ENCODE data around the gene TTC28. TPM values are rescaled to one million over a fixed set of nuclear protein-coding genes. Genes with fewer than 3 reads are reported as not detected.

Gene TTC28
- total RNA-seq, 5 donors from 2014 or later (not counting 1 experiment from before 2014, with no cell fraction given): 2.3 to 7.8 (median 3.0) TPM

GRCh38 chr22:28426346-28427132 is 253.1 kb downstream of the TTC28 start:
- ATAC-seq (replicated peaks in 1 of 4): no peak
- H3K9me3 ChIP-seq: no peaks in the 10 kb centered on the region
- no peaks in the 10 kb centered on the region for H3K36me3 ChIP-seq (ENCODE audit: control insufficient read depth in 2 of 2, extremely low read depth in 1 of 2, insufficient read depth in 1 of 2, low read length in 1 of 2)
- no peak overlapping the region for H3K4me3 Mint-ChIP-seq
- no peak overlapping the region for H3K4me3 ChIP-seq (ENCODE audit: control insufficient read depth in 1 of 2, extremely low read depth in 1 of 2, low read length in 1 of 2)
- no peak overlapping the region for H3K27ac ChIP-seq (ENCODE audit: low read length)
- no peaks in the 10 kb centered on the region for H3K4me1 Mint-ChIP-seq
- H3K27me3 ChIP-seq (replicated peaks in 1 of 2; ENCODE audit: control insufficient read depth in 2 of 2, extremely low read depth in 1 of 2, insufficient read depth in 2 of 2, low read length in 1 of 2): peaks cover 0 to 3% of the 10 kb centered on the region in 2 experiments
- no peaks in the 10 kb centered on the region for H3K9me3 Mint-ChIP-seq
- no peaks in the 10 kb centered on the region for H3K36me3 Mint-ChIP-seq
- CTCF ChIA-PET: interaction anchor here in 1 of 2 donors (0.7 kb wide), 1 partner anchor 10 kb away, joined by 5 read pairs; no protein-coding TSS in a partner anchor
- no peaks in the 10 kb centered on the region for H3K4me1 ChIP-seq (ENCODE audit: control insufficient read depth in 1 of 2, extremely low read depth in 1 of 2, insufficient read depth in 2 of 2, low read length in 2 of 2)
- POLR2A ChIA-PET: no interaction called here
- H3K27ac Mint-ChIP-seq: no peak overlapping the region
- DNase-seq: no peak
- peaks cover 0 to 10% of the 10 kb centered on the region in 2 donors for H3K27me3 Mint-ChIP-seq
- 78% methylated on average over 1 of the region's 3 CpGs for WGBS (ENCODE audit: insufficient coverage)

GRCh38 chr22:28425211-28425610 is 254.4 kb downstream of the TTC28 start:
- no peak overlapping the region for H3K4me3 Mint-ChIP-seq
- Histone ChIP-seq H3K4me3 (ENCODE audit: control insufficient read depth in 1 of 2, extremely low read depth in 1 of 2, low read length in 1 of 2) (no peak overlapping the region), H3K4me1 (ENCODE audit: control insufficient read depth in 1 of 2, extremely low read depth in 1 of 2, insufficient read depth in 2 of 2, low read length in 2 of 2) (no peaks in the 10 kb centered on the region), H3K27ac (ENCODE audit: low read length) (no peak overlapping the region), H3K36me3 (ENCODE audit: control insufficient read depth in 2 of 2, extremely low read depth in 1 of 2, insufficient read depth in 1 of 2, low read length in 1 of 2) (no peaks in the 10 kb centered on the region), H3K27me3 (replicated peaks in 1 of 2; ENCODE audit: control insufficient read depth in 2 of 2, extremely low read depth in 1 of 2, insufficient read depth in 2 of 2, low read length in 1 of 2) (peaks cover 0 to 3% of the 10 kb centered on the region in 2 experiments), H3K9me3 (no peaks in the 10 kb centered on the region)
- WGBS (ENCODE audit: insufficient coverage): no CpG with 5 or more reads among the region's 2 CpGs
- ChIA-PET POLR2A (no interaction called here), CTCF (no interaction called here)
- H3K27me3 Mint-ChIP-seq: peaks cover 0 to 10% of the 10 kb centered on the region in 2 donors
- no peaks in the 10 kb centered on the region for H3K4me1 Mint-ChIP-seq
- no peaks in the 10 kb centered on the region for H3K9me3 Mint-ChIP-seq
- DNase-seq: no peak
- no peak overlapping the region for H3K27ac Mint-ChIP-seq
- no peak for ATAC-seq (replicated peaks in 1 of 4)
- no peaks in the 10 kb centered on the region for H3K36me3 Mint-ChIP-seq

GRCh38 chr22:28424427-28425080 is 255.1 kb downstream of the TTC28 start:
- H3K4me1 Mint-ChIP-seq: no peaks in the 10 kb centered on the region
- H3K9me3 Mint-ChIP-seq: no peaks in the 10 kb centered on the region

GRCh38 chr22:28419919-28420318 is 259.7 kb downstream of the TTC28 start:
- H3K36me3 ChIP-seq (ENCODE audit: control insufficient read depth in 2 of 2, extremely low read depth in 1 of 2, insufficient read depth in 1 of 2, low read length in 1 of 2): no peaks in the 10 kb centered on the region
- POLR2A ChIA-PET: no interaction called here
- no peak overlapping the region for H3K27ac ChIP-seq (ENCODE audit: low read length)

More at GRCh38 chr22:28424427-28425080, 255.1 kb downstream of the TTC28 start:
- no peak overlapping the region for H3K27ac ChIP-seq (ENCODE audit: low read length)
- H3K4me3 Mint-ChIP-seq: no peak overlapping the region
- H3K27me3 Mint-ChIP-seq: peaks cover 0 to 9% of the 10 kb centered on the region in 2 donors
- no peaks in the 10 kb centered on the region for H3K36me3 Mint-ChIP-seq
- H3K27ac Mint-ChIP-seq: no peak overlapping the region
- ATAC-seq (replicated peaks in 1 of 4) (no peak), DNase-seq (no peak)
- no peaks in the 10 kb centered on the region for H3K36me3 ChIP-seq (ENCODE audit: control insufficient read depth in 2 of 2, extremely low read depth in 1 of 2, insufficient read depth in 1 of 2, low read length in 1 of 2)
- POLR2A ChIA-PET: no interaction called here
- peaks cover 0 to 3% of the 10 kb centered on the region in 2 experiments for H3K27me3 ChIP-seq (replicated peaks in 1 of 2; ENCODE audit: control insufficient read depth in 2 of 2, extremely low read depth in 1 of 2, insufficient read depth in 2 of 2, low read length in 1 of 2)
- WGBS (ENCODE audit: insufficient coverage): 88% methylated on average over 1 of the region's 2 CpGs
- no peak overlapping the region for H3K4me3 ChIP-seq (ENCODE audit: control insufficient read depth in 1 of 2, extremely low read depth in 1 of 2, low read length in 1 of 2)
- no peaks in the 10 kb centered on the region for H3K4me1 ChIP-seq (ENCODE audit: control insufficient read depth in 1 of 2, extremely low read depth in 1 of 2, insufficient read depth in 2 of 2, low read length in 2 of 2)
- CTCF ChIA-PET: no interaction called here
- no peaks in the 10 kb centered on the region for H3K9me3 ChIP-seq

GRCh38 chr22:28418008-28418407 is 261.6 kb downstream of the TTC28 start:
- Histone ChIP-seq H3K4me1 (ENCODE audit: control insufficient read depth in 1 of 2, extremely low read depth in 1 of 2, insufficient read depth in 2 of 2, low read length in 2 of 2) (no peaks in the 10 kb centered on the region), H3K9me3 (no peaks in the 10 kb centered on the region), H3K27ac (ENCODE audit: low read length) (no peak overlapping the region), H3K36me3 (ENCODE audit: control insufficient read depth in 2 of 2, extremely low read depth in 1 of 2, insufficient read depth in 1 of 2, low read length in 1 of 2) (no peaks in the 10 kb centered on the region), H3K4me3 (ENCODE audit: control insufficient read depth in 1 of 2, extremely low read depth in 1 of 2, low read length in 1 of 2) (no peak overlapping the region), H3K27me3 (replicated peaks in 1 of 2; ENCODE audit: control insufficient read depth in 2 of 2, extremely low read depth in 1 of 2, insufficient read depth in 2 of 2, low read length in 1 of 2) (peaks cover 0 to under 1% of the 10 kb centered on the region in 2 experiments)
- Mint-ChIP-seq H3K27ac (no peak overlapping the region), H3K27me3 (peaks cover 0 to 3% of the 10 kb centered on the region in 2 donors), H3K36me3 (no peaks in the 10 kb centered on the region), H3K4me1 (no peaks in the 10 kb centered on the region), H3K9me3 (no peaks in the 10 kb centered on the region), H3K4me3 (no peak overlapping the region)
- ATAC-seq (replicated peaks in 1 of 4) (no peak), DNase-seq (no peak)
- WGBS (ENCODE audit: insufficient coverage): no CpG with 5 or more reads among the region's 1 CpG
- ChIA-PET POLR2A (no interaction called here), CTCF (no interaction called here)

More at GRCh38 chr22:28419919-28420318, 259.7 kb downstream of the TTC28 start:
- Mint-ChIP-seq H3K27ac (no peak overlapping the region), H3K27me3 (no peaks in the 10 kb centered on the region), H3K4me1 (no peaks in the 10 kb centered on the region), H3K36me3 (no peaks in the 10 kb centered on the region), H3K4me3 (no peak overlapping the region), H3K9me3 (no peaks in the 10 kb centered on the region)
- Histone ChIP-seq H3K27me3 (replicated peaks in 1 of 2; ENCODE audit: control insufficient read depth in 2 of 2, extremely low read depth in 1 of 2, insufficient read depth in 2 of 2, low read length in 1 of 2) (no peaks in the 10 kb centered on the region), H3K9me3 (no peaks in the 10 kb centered on the region), H3K4me3 (ENCODE audit: control insufficient read depth in 1 of 2, extremely low read depth in 1 of 2, low read length in 1 of 2) (no peak overlapping the region), H3K4me1 (ENCODE audit: control insufficient read depth in 1 of 2, extremely low read depth in 1 of 2, insufficient read depth in 2 of 2, low read length in 2 of 2) (no peaks in the 10 kb centered on the region)
- no peak for ATAC-seq (replicated peaks in 1 of 4)
- no CpG with 5 or more reads among the region's 2 CpGs for whole genome bisulfite sequencing (ENCODE audit: insufficient coverage)
- DNase-seq: no peak
- CTCF ChIA-PET: interaction anchor here in 1 of 2 donors (0.7 kb wide), 1 partner anchor 37 kb away, joined by 6 read pairs; no protein-coding TSS in a partner anchor

- POLR2A ChIA-PET: no interaction called here
- H3K27me3 Mint-ChIP-seq: peaks cover 0 to 3% of the 10 kb centered on the region in 2 donors
- DNase-seq (no peak), ATAC-seq (replicated peaks in 1 of 4) (no peak)
- WGBS (ENCODE audit: insufficient coverage): 90% methylated on average over 2 of the region's 2 CpGs
- Histone ChIP-seq H3K4me3 (ENCODE audit: control insufficient read depth in 1 of 2, extremely low read depth in 1 of 2, low read length in 1 of 2) (no peak overlapping the region), H3K36me3 (ENCODE audit: control insufficient read depth in 2 of 2, extremely low read depth in 1 of 2, insufficient read depth in 1 of 2, low read length in 1 of 2) (no peaks in the 10 kb centered on the region), H3K27me3 (replicated peaks in 1 of 2; ENCODE audit: control insufficient read depth in 2 of 2, extremely low read depth in 1 of 2, insufficient read depth in 2 of 2, low read length in 1 of 2) (peaks cover 0 to 2% of the 10 kb centered on the region in 2 experiments), H3K4me1 (ENCODE audit: control insufficient read depth in 1 of 2, extremely low read depth in 1 of 2, insufficient read depth in 2 of 2, low read length in 2 of 2) (no peaks in the 10 kb centered on the region), H3K27ac (ENCODE audit: low read length) (no peak overlapping the region), H3K9me3 (no peaks in the 10 kb centered on the region)
- H3K4me3 Mint-ChIP-seq: no peak overlapping the region
- H3K4me1 Mint-ChIP-seq: no peaks in the 10 kb centered on the region
- no peak overlapping the region for H3K27ac Mint-ChIP-seq
- H3K36me3 Mint-ChIP-seq: no peaks in the 10 kb centered on the region
- no peaks in the 10 kb centered on the region for H3K9me3 Mint-ChIP-seq
- CTCF ChIA-PET: no interaction called here
Observed at GRCh38 chr22:28417431-28417830, 262.2 kb downstream of the TTC28 start.

All from T-cell (primary cell).